SH-SY5Y (cell line): Measurements from ENCODE around the gene DPP6.

Experiments used
- GATA2 ChIP-seq: IDR thresholded peaks from 2 replicates; pipeline ENCODE4 v1.6.1; 2011; ENCODE audit warnings: mild to moderate bottlenecking, low read depth, low read length
- GATA3 ChIP-seq: IDR thresholded peaks from 2 replicates; pipeline ENCODE4 v1.6.1; 2011; ENCODE audit warnings: low read depth, mild to moderate bottlenecking, low read length, moderate library complexity

The DPP6 gene

DNA sequence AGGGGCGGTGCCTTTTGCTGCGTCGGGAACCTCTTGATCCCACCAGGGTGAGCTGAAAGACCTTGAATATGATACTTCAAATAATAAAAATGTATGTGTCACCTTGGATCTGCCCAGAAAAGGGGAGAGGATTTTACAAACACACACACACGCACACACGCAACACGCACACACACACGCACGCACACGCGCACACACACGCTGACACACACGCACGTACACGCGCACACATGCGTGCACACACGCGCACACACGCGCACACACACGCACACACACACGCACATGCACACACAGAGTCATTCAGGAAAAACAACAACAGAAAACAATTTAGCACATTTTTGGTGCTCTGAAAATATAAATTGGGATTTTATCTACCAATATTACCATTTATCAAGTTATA, 571.2 kb downstream of the DPP6 start:
- TF ChIP-seq GATA2 (no peak), GATA3 (no peak)

DNA sequence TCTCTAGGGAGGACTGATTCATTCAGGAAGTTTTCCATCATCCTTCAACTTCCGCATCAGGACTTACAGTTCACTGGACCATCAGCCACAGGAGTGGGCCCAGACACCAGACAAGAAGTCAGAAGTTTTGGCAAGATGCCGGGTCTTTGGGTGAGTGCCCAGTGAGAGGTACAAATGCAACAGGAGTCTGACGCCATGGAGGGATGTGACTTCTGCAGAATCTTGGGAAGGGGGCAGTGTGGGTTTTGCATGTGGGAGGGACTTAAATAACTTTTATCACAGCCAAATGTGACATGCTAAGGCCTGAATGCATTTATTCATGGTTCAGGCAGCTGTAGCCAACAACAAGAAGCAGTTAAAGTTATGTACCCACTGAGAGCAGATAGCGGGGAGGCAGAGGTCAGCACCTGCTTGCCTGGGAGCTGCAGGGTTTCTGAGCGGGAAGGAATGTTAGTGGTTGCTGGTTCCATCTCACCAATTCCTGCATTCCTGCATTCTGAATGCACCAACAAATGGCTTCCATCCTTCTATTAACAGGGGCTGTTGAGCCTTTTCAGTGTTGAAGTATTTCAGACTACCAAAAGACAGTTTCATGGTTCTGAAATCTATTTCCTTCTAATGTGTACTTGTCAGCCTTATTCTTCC, 575.6 kb downstream of the DPP6 start:
- TF ChIP-seq GATA3 = no peak
- no peak for TF ChIP-seq GATA2

DNA sequence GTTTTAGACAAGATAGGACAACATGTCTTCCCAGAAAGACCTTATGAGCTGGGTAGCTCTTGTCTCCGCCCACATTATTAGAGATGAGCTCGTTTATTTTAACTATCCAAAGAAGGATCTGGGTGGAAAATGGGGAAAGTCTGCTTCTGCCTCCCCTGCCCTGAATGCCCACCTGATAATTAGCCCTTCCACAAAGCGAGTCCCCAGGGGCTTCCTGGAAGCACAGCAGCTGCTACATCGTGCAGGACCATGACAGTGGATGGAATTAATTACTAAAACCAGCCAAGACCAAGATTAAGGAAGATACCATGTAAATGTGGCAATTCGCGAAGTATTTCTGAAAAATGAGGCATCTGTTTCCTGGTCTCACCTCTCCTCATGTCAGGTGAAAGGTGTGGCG, 576.4 kb downstream of the DPP6 start:
- no peak; the same call in 1 of the 2 replicates for TF ChIP-seq GATA2
- no peak for TF ChIP-seq GATA3

DNA sequence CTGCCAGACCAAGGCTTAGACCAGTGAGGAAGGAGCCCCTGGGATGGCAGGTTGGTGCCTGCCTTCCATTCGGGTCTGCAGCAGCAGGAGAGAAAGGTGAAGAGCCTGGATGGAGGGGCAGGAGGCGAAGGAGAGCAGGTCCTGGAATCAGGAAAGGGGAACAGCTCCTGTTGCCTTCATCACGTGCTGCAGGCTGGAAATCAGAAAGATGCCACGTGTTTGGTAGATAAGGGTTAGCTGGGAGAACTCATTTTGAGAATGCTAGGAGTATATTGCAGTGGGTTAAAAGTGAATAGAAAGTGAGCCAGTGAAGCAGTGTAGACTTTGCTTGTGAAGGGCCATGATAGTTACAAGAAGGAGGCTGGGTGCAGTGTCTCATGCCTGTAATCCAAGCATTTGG, 579.0 kb downstream of the DPP6 start:
- no peak for TF ChIP-seq GATA3
- no peak for TF ChIP-seq GATA2

DNA sequence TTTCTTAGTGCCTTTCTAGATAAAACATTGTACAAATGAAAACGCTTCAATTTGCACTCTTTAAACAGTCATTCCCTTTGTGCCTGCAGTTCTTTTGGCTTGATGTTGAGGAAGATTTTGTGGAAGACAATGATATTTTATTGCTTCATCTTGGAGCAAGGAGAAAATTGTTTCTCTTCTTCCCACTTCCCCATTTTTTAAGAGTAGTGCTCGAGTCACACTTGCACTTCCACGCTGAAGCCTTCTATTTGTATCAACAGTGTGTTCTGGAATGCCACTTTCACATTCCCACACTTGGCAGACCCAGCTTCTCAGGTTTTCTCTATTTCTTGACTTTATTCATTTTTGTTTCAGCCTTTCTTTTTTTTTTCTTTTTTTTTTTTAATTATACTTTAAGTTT, 581.4 kb downstream of the DPP6 start:
- TF ChIP-seq GATA2 (no peak), GATA3 (no peak)

DNA sequence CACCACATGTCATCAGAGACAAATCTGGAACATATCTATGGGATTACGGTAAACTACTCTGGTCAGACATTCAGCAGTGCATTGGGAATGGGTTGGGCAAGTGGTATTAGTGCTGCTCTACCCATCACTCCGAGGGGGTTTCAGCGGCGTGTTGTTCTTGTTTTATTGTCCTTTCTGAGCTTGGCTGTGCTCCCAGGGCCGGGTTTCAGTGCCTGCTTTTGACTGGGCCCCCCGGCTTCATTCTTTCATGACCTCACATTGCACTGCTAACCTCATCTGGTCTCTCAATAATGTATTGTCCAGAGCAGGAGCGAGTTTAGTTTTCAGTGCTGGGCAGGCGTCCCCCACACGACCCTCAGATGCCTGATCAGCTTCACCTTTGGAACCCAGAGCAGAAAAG, 586.1 kb downstream of the DPP6 start:
- TF ChIP-seq GATA3 (no peak), GATA2 (no peak)

DNA sequence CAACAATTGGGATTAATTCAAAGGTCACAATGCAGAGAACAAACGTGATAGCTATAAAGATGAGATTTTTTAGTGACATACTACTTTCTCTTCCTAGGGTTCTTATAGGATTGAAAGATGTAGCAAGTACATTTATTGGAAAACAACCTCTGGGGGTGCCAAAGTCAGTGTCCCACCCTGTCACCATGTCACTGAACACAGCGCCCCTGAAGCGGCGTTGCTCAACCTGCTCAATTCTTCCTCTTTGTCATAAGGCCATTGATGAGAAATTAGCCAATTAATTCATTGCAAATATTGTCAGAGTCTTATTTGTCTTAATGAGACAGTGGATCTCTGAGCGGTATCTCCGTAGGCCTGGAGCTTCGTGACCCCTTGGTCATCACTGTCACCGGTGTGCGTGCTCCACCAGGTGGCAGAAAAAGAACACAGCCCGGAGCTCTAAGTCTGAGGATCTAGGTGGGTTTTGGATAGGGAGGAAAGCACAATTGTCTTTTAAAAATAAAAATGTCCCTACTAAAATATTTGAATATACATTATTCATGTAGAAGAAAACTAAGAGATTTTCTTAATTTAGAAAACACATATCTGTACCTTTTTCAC, 588.2 kb downstream of the DPP6 start:
- TF ChIP-seq GATA3 (no peak), GATA2 (no peak)

DNA sequence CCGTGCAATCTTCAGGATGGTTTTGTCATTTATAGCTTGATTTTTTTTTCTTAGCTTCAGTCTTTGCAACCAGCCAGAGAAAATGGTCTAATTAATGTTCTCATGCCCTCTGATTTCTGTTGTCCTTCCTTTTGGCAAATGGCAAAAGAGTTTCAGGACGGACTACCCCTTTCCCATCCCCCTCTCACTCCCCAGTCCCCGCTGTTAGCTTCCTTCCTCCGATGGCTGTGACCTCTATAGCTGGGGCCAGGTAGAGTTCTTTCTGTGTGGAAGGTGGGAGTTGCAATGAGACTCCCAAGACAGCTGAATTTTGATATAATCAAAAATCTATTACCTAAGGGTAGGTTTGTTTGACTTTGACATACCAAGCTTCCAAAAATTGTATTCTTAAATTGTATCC, 588.7 kb downstream of the DPP6 start:
- TF ChIP-seq GATA2 = no peak
- TF ChIP-seq GATA3 = no peak

DNA sequence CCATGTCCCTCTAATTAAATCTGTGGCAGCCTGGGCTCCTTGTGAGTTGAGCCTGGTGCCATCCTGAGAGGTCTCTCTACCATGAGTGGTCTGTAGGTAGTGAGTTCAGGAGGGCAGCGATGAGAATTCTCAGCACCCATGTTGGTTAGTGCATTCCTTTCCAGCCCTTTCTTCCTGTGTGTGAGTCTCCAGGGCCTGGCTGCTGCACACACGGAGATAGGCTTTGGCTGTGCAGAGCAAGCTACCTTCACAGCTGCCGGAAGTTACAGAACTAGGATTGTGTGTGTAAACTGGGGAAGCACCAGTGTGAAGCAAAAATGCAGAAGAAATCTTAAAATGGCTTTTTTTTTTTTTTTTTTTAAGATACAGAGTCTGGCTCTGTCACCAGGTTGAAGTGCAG, 592.2 kb downstream of the DPP6 start:
- TF ChIP-seq GATA2 = no peak
- TF ChIP-seq GATA3 = no peak

DNA sequence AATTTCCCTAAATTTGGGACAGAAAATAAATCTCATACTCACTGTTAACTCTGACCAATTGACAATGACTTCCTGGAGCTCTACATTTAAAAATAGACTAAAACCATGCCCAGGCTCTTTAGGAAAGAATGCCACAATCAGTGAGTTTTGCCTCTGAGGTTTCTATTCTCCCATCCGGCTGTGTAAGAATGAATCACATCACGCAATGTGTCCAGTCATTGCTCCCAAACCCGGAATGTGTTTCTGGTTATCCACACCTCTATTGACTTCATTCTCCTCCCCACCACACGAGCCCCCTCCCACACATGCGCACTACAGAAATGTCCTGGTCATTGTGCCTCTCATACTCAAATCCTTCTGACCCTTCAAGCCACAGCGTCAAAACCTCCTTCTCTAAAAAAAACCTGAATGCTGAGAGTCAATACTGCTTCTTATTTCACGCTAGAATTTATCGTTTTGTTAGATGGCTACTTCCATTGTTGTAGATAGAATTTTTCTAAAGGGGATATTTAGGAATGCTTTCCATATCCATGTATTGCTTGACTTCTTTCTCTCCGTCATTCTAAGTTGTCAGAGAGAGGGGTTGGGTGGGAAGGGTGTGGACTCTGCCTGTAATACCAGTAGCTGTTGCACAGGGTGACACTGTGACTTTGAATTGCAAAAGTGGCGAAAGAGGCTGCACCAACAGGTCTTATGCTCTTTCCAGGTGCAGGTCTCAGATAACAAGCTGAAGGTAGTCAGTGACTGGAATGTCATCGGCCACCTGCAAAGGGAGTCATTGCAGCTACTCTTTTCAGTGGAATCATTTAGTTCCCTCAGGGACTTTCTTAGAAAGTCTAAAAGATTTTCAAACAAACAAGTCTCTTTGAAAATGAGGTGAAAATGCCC, 594.2 kb downstream of the DPP6 start:
- TF ChIP-seq GATA2 (no peak), GATA3 (no peak)

DNA sequence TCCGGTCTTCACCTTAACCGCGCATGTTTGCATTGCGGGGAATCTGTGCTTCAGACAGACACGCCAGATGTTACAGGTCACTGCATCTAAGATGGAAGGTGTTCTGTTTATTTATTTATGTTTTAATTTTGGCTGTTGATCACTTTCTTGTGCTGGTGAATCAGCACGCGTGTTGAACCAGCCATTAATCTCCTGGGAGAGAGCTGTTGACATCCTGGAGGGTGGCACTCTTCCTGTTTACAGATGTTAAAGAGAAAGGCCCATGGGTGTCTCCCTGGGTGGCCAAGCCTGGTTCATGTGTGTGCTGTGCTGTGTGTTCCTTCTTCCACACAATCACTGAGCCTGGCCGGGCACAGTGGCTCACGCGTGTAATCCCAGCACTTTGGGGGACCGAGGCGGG, 595.4 kb downstream of the DPP6 start:
- no peak for TF ChIP-seq GATA2
- no peak for TF ChIP-seq GATA3

DNA sequence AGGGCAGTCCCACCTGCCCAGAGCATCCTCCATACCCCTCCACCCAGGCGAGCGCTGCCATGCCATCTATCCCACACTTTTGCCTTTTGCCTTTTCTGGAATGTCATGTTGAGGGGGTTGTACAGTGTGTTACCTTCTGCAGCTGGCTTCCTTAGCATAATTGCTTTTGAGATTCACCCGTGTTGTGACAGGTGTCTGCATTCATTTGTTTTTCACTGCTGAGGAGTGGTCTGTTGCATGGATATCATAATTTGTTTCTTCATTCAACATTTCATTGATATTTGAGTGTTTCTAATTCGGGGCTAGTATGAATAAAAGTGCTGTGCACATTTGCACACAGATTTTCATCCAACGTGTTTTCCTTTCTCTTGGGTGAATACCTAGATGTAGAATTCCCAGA, 596.8 kb downstream of the DPP6 start:
- TF ChIP-seq GATA2 = no peak
- no peak for TF ChIP-seq GATA3

DNA sequence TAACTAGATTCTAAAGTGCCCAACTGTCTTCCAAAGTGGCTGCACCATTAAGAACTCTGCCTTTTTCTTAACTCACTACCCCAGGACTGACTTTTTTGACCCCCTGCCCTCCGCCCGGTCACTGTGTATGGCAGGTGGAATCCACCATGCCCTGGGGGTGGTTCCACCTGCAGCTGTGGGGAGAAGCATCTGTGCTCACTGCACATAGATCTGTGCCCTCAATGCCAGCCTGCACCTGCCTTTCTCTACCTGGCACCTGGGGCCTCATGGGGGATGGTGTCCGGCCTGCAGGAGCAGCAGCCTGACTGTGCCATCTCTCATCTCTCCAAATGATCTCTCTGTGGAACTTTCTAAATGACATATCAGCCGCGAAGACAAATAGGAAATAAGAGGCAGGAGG, 597.2 kb downstream of the DPP6 start:
- no peak for TF ChIP-seq GATA2
- no peak for TF ChIP-seq GATA3

DNA sequence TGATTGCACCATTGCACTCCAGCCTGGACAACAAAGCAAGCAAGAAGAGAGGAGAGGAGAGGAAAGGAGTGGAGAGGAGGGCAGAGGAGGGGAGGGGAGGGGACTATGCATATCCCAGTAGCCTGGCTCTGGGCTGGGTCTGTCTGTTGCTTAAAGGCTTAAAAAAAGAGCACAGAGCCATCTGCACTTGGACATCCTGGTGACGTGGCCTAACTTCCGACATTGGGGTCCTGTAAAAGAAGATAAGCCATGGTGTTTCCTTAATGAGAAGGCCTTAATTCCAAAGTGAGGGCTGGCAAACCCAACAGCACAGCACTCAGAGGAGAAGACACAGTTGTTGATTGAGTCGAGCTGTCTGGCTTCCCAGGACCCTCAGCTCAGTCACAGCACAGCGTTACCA, 598.1 kb downstream of the DPP6 start:
- TF ChIP-seq GATA3 = no peak
- TF ChIP-seq GATA2 = no peak

DNA sequence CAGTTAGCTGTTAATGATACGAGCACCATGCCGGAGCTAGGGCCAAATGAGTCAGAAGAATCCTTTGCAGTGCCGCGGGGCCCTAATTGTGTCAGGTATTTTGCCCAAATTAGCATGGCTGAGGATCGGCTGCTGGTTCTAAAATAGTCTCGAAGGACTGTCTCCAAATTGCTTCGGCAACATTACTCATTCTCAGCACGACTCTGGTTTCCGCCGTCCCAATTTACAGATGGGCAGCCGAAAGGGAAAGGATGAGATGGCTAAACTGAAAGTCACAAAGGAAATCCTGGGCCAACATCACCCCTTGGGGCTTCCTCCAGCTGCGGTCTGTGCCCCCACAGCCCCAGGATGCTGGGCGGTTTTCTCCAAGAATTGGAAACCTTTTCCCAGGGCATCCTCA, 599.3 kb downstream of the DPP6 start:
- TF ChIP-seq GATA2 = no peak
- no peak for TF ChIP-seq GATA3
